Subcutaneous adipose tissue (tissue), 4 donors: ENCODE results near the gene SMARCAL1. TPM values are rescaled to one million over a fixed set of nuclear protein-coding genes. Genes with fewer than 3 reads are reported as not detected.

Experiments used
- CTCF ChIP-seq: fragments of 450-650 bp; IDR thresholded peaks from one replicate; pipeline ENCODE4 v1.5.1; 2016; ENCODE audit warnings: low read depth, mild to moderate bottlenecking, control low read depth, antibody characterized with exemption, moderate library complexity
- total RNA-seq, 4 donors: library from RNA; depleted of rRNA; stranded (reverse); fragments of >200 nt; gene quantifications; one replicate each; pipeline ENCODE4 v1.1.0, GENCODE V29; 2016

Gene SMARCAL1
- total RNA-seq, 4 donors from 2014 or later: 13.2 to 39.7 (median 23.6) TPM

- TF ChIP-seq CTCF: no peak
Measured at GRCh38 chr2:216517447-216518225, 105.4 kb downstream of the SMARCAL1 start.

- no peak for TF ChIP-seq CTCF
Measured at GRCh38 chr2:216519154-216519762, 107.0 kb downstream of the SMARCAL1 start.

GRCh38 chr2:216520112-216520511 lies 107.8 kb downstream of the SMARCAL1 start:
- TF ChIP-seq CTCF: no peak

GRCh38 chr2:216522892-216523502 lies 110.7 kb downstream of the SMARCAL1 start:
- no peak for TF ChIP-seq CTCF

GRCh38 chr2:216525972-216526371 lies 113.7 kb downstream of the SMARCAL1 start:
- no peak for TF ChIP-seq CTCF

DNA sequence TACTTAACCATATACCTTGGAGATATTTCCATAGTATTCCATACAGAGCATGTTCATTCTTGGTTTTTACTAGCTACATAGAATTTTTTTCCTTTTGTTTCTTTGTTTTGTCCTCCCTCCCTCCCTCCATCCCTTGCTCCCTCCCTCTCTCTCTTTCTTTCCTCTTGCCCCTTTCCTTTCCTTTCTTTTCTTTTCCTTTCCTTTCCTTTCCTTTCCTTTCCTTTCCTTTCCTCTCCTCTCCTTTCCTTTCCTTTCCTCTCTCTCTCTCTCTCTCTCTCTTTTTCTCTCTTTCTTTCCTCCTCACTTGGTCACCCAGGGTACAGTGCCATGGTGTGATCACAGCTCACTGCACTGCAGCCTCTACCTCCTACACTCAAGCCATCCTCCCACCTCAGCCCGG lies 114.7 kb downstream of the SMARCAL1 start:
- TF ChIP-seq CTCF: no peak

- no peak for TF ChIP-seq CTCF
Measured at GRCh38 chr2:216527600-216527999, 115.3 kb downstream of the SMARCAL1 start.
